ENCODE measurements around the gene RNF8. TPM values are rescaled to one million over a fixed set of nuclear protein-coding genes. Genes with fewer than 3 reads are reported as not detected.

RNF8 gene
- total RNA-seq, 2 donors from 2014 or later = 18.1 to 28.0 TPM

GRCh38 chr6:37371154-37372083 is 17.6 kb downstream of the RNF8 start:
- H3K36me3 Mint-ChIP-seq = peaks cover 5 to 7% of the 10 kb centered on the region in 2 donors
- H3K27ac Mint-ChIP-seq = no peak overlapping the region

DNA sequence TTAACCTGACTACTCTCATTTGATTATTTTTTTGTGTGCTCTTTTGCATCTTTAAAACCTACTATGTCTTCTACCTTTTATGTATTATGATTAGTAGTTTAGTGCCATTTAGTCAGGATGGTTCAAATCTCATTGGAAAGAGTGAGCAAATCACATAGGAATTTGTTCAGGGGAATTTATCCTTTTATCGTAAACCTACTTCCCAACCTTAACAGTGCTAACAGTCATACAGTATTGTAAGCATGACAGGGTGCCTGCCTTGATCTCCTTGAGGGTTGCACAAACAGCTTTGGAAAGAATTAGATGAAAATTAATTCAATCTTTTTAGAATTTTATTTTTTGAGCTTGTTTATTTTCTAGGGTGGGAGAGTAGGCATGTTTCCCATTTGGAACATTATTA is 18.3 kb downstream of the RNF8 start:
- Mint-ChIP-seq H3K36me3 (peaks cover 5 to 7% of the 10 kb centered on the region in 2 donors), H3K9me3 (no peaks in the 10 kb centered on the region), H3K27ac (no peak overlapping the region)
- DNase-seq (ENCODE audit: low spot score in 2 of 2) (no peak), ATAC-seq (no peak)

More at GRCh38 chr6:37371154-37372083, 17.6 kb downstream of the RNF8 start:
- no peak for DNase-seq (ENCODE audit: low spot score in 2 of 2)
- H3K9me3 Mint-ChIP-seq = no peaks in the 10 kb centered on the region
- ATAC-seq = no peak

GRCh38 chr6:37373822-37374471 is 20.2 kb downstream of the RNF8 start:
- no peaks in the 10 kb centered on the region for H3K9me3 Mint-ChIP-seq
- ATAC-seq = no peak
- H3K27ac Mint-ChIP-seq = no peak overlapping the region
- no peaks in the 10 kb centered on the region for H3K36me3 Mint-ChIP-seq
- DNase-seq (ENCODE audit: low spot score in 2 of 2) = no peak

GRCh38 chr6:37375376-37375775 is 21.6 kb downstream of the RNF8 start:
- ATAC-seq (no peak), DNase-seq (ENCODE audit: low spot score in 2 of 2) (no peak)
- H3K27ac Mint-ChIP-seq = no peak overlapping the region
- H3K36me3 Mint-ChIP-seq = no peaks in the 10 kb centered on the region
- no peaks in the 10 kb centered on the region for H3K9me3 Mint-ChIP-seq

DNA sequence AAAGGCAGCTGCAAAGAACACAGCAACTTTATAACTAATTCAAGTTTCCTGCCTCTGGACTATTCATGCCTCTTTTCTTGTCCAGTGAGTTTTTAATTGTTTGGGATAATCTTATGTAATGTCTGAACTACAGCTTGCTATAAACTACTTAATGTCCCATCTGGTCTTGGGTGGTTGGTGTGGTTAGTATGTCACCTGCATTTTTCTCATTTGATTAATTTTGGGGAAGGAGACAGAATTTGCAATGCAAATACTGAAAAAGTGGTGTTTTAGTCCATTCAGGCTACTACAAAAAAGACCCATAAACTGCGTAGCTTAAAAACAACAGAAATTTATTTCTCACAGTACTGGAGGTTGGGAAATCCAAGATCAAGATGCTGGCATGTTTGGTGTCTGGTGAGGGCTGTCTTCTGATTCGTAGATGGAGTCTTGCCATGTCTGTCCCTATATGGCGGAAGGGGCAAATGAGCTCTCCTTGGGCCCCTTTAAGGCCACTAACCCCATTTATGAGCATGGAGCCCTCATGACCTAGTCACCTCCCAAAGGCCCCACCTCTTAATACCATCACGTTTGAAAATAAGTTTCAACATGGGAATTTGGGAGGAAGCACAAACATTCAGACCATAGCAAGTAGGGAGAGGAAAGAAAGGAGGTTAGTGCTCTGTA is 22.4 kb downstream of the RNF8 start:
- ATAC-seq = no peak
- no peaks in the 10 kb centered on the region for H3K9me3 Mint-ChIP-seq
- peaks cover 5% of the 10 kb centered on the region in 2 donors for H3K36me3 Mint-ChIP-seq
- no peak overlapping the region for H3K27ac Mint-ChIP-seq
- DNase-seq (ENCODE audit: low spot score in 2 of 2) = no peak

GRCh38 chr6:37381579-37381978 is 27.8 kb downstream of the RNF8 start:
- Mint-ChIP-seq H3K36me3 (peaks cover 13 to 15% of the 10 kb centered on the region in 2 donors), H3K9me3 (no peaks in the 10 kb centered on the region), H3K27ac (no peak overlapping the region)
- DNase-seq (ENCODE audit: low spot score in 2 of 2) (peak in 1 of 2 donors; percentile 6), ATAC-seq (peak; percentile 55 to 63)

DNA sequence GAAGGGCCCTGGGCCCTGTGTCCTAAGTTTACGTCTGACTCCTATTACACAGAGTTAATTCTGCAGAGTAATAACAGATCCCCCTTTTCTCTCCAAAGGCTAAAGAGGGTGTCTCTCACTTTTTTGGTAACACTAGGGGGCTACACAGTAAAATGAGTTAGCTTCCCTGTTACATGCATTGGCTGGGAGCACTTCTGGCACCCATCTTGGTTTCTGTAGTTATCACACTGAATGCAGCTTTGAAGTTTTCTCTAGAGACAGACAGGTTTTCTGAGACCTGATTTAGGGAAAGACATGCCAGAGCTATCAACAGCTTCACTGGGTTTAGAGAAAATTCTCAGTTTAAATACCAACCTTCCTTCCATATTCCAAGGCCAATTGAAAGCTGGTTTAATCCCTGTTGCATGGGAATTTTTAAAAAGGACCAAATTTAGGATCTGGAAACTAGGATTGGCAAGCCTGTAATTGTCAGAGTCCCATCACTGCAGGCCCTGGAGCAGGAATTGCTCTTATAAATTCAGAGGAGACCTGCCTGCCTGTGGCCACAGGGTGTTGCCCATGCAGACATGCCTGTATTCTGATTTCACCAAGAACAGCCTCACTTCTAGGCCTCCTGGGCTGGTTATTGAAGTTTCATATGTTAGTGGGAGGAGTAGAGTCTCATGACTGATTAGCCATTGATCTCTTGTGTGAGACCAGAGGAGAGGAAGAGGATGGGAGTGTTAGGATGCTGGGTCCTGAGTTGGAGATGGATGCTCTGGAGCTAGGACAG is 29.4 kb downstream of the RNF8 start:
- no peak for ATAC-seq
- H3K36me3 Mint-ChIP-seq = peaks cover 13 to 15% of the 10 kb centered on the region in 2 donors
- H3K27ac Mint-ChIP-seq = peak overlapping the region in 1 of 2 donors; percentile 31
- no peaks in the 10 kb centered on the region for H3K9me3 Mint-ChIP-seq
- DNase-seq (ENCODE audit: low spot score in 2 of 2) = no peak

DNA sequence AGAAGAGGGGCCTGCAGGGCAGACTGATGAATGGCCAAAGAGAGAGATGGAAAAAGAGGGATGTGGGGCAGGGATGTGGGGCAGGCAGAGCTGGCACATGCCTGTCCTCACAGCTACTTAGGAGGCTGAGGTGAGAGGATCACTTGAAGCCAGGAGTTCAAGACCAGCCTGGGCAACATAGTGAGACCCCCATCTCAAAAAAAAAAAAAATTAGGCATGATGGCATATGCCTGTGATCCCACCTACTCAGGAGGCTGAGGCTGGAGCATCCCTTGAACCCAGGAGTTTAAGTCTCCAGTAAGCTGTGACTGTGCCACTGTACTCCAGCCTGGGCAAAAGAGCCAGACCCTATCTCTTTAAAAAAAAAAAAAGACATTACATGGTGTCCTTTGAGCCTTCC is 34.8 kb downstream of the RNF8 start:
- DNase-seq (ENCODE audit: low spot score in 2 of 2) (no peak), ATAC-seq (no peak)
- Mint-ChIP-seq H3K27ac (no peak overlapping the region), H3K9me3 (no peaks in the 10 kb centered on the region), H3K36me3 (no peaks in the 10 kb centered on the region)

GRCh38 chr6:37389857-37390256 is 36.1 kb downstream of the RNF8 start:
- H3K9me3 Mint-ChIP-seq = no peaks in the 10 kb centered on the region
- ATAC-seq (no peak), DNase-seq (ENCODE audit: low spot score in 2 of 2) (no peak)
- H3K27ac Mint-ChIP-seq = no peak overlapping the region
- H3K36me3 Mint-ChIP-seq = no peaks in the 10 kb centered on the region

DNA sequence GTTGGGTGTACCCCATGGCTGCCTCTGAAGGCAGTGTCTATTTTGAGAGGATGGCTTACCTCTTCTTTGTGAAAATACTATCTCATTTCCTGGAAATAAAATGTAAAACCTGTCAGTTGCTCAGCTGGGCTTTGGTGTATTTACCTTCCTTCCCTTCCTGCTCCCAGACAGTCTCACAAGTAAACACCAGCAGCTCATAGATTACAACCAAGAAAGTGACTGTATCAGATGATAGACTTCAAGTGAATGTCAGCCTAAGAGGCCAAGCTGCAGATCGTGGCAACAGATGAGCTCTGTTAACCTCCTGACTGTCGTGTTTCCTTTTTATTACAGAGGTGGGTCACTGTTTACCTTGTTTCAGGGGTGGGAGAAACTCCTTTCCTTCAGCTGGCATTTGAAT is 37.3 kb downstream of the RNF8 start:
- no peaks in the 10 kb centered on the region for H3K9me3 Mint-ChIP-seq
- H3K27ac Mint-ChIP-seq = peak overlapping the region in 1 of 2 donors; percentile 11
- ATAC-seq (no peak), DNase-seq (ENCODE audit: low spot score in 2 of 2) (no peak)
- H3K36me3 Mint-ChIP-seq = no peaks in the 10 kb centered on the region

- Mint-ChIP-seq H3K27ac (no peak overlapping the region), H3K9me3 (no peaks in the 10 kb centered on the region), H3K36me3 (no peaks in the 10 kb centered on the region)
- no peak for ATAC-seq
- DNase-seq (ENCODE audit: low spot score in 2 of 2) = no peak
These were observed 39.0 kb downstream of the RNF8 start for GRCh38 chr6:37392821-37393220.

DNA sequence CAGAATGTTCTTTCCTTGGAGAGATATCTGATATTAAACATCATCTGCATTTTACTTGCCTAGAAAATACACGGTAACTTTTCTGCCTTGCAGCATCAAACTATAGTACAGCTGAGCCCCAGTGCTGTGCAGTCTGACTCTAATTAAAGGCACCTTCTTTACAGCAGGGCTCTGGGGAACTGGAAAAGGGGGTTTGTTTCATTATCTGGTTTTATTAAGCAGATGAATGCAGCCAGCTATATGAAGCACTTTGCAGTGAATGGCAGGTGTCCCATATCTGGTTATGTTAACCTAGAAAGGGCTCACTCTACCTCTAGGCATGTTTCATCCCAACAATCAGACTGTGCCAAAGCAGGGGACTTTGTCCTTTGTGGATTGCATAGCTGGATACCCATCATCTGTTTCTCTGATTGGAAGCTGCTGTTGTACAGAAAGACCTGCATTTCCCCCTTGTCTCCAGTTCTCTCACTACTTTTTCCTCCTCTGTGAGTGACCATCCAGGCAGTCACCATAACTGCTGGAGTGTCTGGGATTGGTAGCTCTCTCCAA is 39.7 kb downstream of the RNF8 start:
- Mint-ChIP-seq H3K36me3 (no peaks in the 10 kb centered on the region), H3K9me3 (no peaks in the 10 kb centered on the region)
- no peak for ATAC-seq

DNA sequence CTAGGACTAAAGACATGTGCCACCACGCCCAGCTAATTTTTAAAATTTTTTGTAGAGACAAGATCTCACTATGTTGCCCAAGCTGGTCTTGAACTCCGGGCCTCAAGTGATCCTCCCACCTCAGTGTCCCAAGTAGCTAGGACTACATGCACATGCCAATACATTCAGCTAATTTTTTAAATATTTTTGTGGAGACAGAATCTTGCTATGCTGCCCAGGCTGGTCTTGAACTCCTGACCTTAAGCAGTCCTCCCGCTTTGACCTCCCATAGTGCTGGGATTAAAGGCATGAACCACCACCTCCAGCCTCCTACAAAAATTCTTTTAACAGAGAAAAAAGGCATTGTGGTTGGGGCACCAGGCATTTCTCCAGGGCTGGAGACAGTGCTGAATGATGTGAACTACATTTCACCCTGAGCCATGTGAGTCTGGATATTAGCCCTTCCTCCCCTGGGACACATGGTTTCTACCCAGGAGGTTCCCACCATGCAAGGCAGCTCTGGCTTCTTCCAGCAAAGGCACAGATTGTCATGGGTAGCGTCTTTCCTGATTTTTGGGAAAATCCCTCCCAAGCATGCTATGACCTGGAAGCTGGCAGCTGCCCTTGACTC is 42.9 kb downstream of the RNF8 start:
- Mint-ChIP-seq H3K36me3 (no peaks in the 10 kb centered on the region), H3K27ac (no peak overlapping the region), H3K9me3 (no peaks in the 10 kb centered on the region)
- ATAC-seq (no peak), DNase-seq (ENCODE audit: low spot score in 2 of 2) (no peak)

More for the DNA sequence above, 39.7 kb downstream of the RNF8 start:
- DNase-seq (ENCODE audit: low spot score in 2 of 2) = no peak
- H3K27ac Mint-ChIP-seq = peak overlapping the region in 1 of 2 donors; percentile 46

DNA sequence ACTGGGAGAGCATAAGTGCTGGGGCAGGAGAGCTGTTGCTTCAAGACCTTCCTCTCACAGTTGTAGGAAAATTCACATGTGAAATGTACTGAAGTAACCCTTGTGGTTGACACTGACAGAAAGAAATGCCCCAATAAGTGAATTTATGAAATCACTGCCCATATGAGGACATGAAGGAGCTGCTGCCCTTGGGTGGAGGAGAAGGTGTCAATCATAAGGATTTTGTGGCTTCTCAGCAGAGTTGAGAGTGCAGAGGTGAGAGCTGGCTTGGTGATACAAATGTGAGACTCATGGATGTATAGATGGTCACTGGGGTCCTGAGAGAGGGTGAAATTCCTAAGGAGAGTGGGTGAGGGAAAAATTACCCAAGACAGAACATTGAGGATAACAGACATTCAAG is 45.3 kb downstream of the RNF8 start:
- ATAC-seq = no peak
- no peak overlapping the region for H3K27ac Mint-ChIP-seq

DNA sequence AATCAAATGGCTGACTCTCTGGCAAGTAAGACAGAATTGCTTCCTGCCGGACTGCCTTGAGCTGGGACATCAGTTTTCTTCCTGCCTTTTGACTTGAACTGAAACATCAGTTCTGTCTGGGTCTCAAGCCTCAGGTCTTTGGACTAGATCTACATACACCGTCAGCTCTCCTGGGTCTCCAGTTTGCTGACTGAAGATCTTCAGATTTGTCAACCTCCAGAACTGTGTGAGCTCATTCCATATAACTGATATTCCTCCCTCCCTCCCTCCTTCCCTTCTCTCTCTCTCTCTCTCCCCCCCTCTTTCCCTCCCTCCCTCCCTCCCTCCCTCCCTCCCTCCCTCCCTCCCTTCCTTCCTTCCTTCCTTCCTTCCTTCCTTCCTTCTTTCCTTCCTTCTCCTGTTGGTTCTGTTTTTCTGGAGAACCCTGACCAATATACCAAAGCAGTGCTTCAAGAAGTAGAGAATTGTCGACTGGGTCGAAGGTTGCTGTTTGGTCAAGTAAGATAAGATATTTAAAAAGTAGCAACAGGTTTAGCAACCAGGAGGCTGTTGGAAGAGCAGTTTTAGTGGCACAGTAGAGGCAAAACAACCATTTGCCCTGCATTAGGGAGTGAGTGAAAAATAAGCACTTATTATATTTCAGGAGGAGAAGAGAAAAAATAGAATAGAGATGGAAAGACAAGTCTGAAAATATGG is 46.2 kb downstream of the RNF8 start:
- H3K36me3 Mint-ChIP-seq = no peaks in the 10 kb centered on the region

More for the DNA sequence above, 45.3 kb downstream of the RNF8 start:
- Mint-ChIP-seq H3K9me3 (no peaks in the 10 kb centered on the region), H3K36me3 (no peaks in the 10 kb centered on the region)
- DNase-seq (ENCODE audit: low spot score in 2 of 2) = no peak

More for the DNA sequence above, 46.2 kb downstream of the RNF8 start:
- no peak overlapping the region for H3K27ac Mint-ChIP-seq
- ATAC-seq (no peak), DNase-seq (ENCODE audit: low spot score in 2 of 2) (no peak)
- H3K9me3 Mint-ChIP-seq = no peaks in the 10 kb centered on the region

All from activated naive CD4-positive, alpha-beta T cell treated with anti-CD3 and anti-CD28 coated beads, Interleukin-2, amount 50 U/mL, for 72 hours (primary cell).